Endothelial cell of umbilical vein (primary cell): Measurements from ENCODE around the gene SEMA4D. TPM values are rescaled to one million over a fixed set of nuclear protein-coding genes. Genes with fewer than 3 reads are reported as not detected.

ENCODE experiments used
- BruUV-seq: library from RNA; stranded (reverse); fragments of 400-500 nt; replicated peaks from 2 replicates; lab custom pipeline; 2021; lab: Mats Ljungman, UMichigan
- CTCF ChIA-PET: fragments of 300-600, 350-600 bp; sonication (Branson Sonifier 250); formaldehyde crosslinking; loops from one replicate; lab custom pipeline; 2021; ENCODE audit warnings: antibody characterized with exemption, inconsistent platforms; lab: Charles Lee
- POLR2A ChIA-PET: fragments of 300-600, 350-600 bp; sonication (Branson Sonifier 250); formaldehyde crosslinking; loops from one replicate; lab custom pipeline; 2021; ENCODE audit warnings: antibody characterized with exemption, inconsistent platforms; lab: Charles Lee
- DNase-seq: peaks from one replicate; pipeline ENCODE4 v3.0.0-alpha.2; 2011; ENCODE audit warnings: low read depth, low spot score
- FAIRE-seq: peaks from 2 replicates; lab custom pipeline; 2011; peaks lifted over from hg19 to GRCh38; lab: Jason Lieb, UNC
- H2AFZ ChIP-seq: 2 replicates; pipeline ENCODE4 v1.6.0; 2012; ENCODE audit warnings: low read depth, low read length, control low read depth, inconsistent platforms
- H3K27ac ChIP-seq: 2 replicates; pipeline ENCODE4 v1.5.1; 2011; ENCODE audit warnings: low read depth, mild to moderate bottlenecking, control low read depth, low read length, moderate library complexity; ENCODE audit not compliant: insufficient read depth
- H3K27me3 ChIP-seq, 2 experiments: 2 replicates each; pipeline versions ENCODE4 v1.6.0 to v1.6.1; 2011; ENCODE audit warnings: low read length in 2 of 2, mixed read lengths in 1 of 2; ENCODE audit not compliant: control insufficient read depth in 2 of 2, insufficient read depth in 2 of 2
- H3K36me3 ChIP-seq, 2 experiments: 2 replicates in 1 of 2; 3 replicates in 1 of 2; pipeline ENCODE4 v1.5.1; 2011; ENCODE audit warnings: low read length in 2 of 2, mild to moderate bottlenecking in 1 of 2, moderate library complexity in 1 of 2; ENCODE audit not compliant: control insufficient read depth in 2 of 2, insufficient read depth in 2 of 2; ENCODE audit errors: extremely low read depth in 1 of 2
- H3K4me1 ChIP-seq: 3 replicates; pipeline ENCODE4 v1.5.1; 2011; ENCODE audit warnings: mild to moderate bottlenecking, low read length; ENCODE audit not compliant: control insufficient read depth, insufficient read depth; ENCODE audit errors: extremely low read depth
- H3K4me2 ChIP-seq: 2 replicates; pipeline ENCODE4 v1.6.1; 2011; ENCODE audit warnings: low read length, control low read depth, mixed read lengths; ENCODE audit not compliant: insufficient read depth
- H3K4me3 ChIP-seq, 3 experiments: fragments of 200-600 bp in 1 of 3; sonication (generic), shearing (Covaris generic) in 1 of 3; replicated peaks in 1 of 3; 2 replicates each; pipeline ENCODE4 v1.5.1; 2011 to 2016; ENCODE audit warnings: control low read depth in 3 of 3, low read length in 3 of 3, mild to moderate bottlenecking in 2 of 3, inconsistent platforms in 1 of 3, low read depth in 1 of 3, moderate library complexity in 1 of 3; ENCODE audit not compliant: insufficient read depth in 1 of 3
- H3K79me2 ChIP-seq: 2 replicates; pipeline ENCODE4 v1.6.0; 2012; ENCODE audit warnings: low read length, inconsistent platforms; ENCODE audit not compliant: control insufficient read depth, insufficient read depth
- H3K9ac ChIP-seq: replicated peaks from 2 replicates; pipeline ENCODE3; 2011; ENCODE audit warnings: low read length, control low read depth; ENCODE audit not compliant: insufficient read depth; ENCODE audit errors: extremely low read depth
- H3K9me1 ChIP-seq: replicated peaks from 3 replicates; pipeline ENCODE4 v1.6.0; 2011; ENCODE audit warnings: mild to moderate bottlenecking, low read length; ENCODE audit not compliant: control insufficient read depth, insufficient read depth; ENCODE audit errors: extremely low read depth
- H3K9me3 ChIP-seq: replicated peaks from 2 replicates; pipeline ENCODE4 v1.5.1; 2012; ENCODE audit warnings: low read length, inconsistent platforms; ENCODE audit not compliant: control insufficient read depth, insufficient read depth
- H4K20me1 ChIP-seq: replicated peaks from 2 replicates; pipeline ENCODE3; 2011; ENCODE audit warnings: mild to moderate bottlenecking, low read length; ENCODE audit not compliant: control insufficient read depth, insufficient read depth; ENCODE audit errors: extremely low read depth
- CTCF ChIP-seq, 2 donors: IDR thresholded peaks; 1 replicate in 1 of 2; 2 replicates in 1 of 2; pipeline ENCODE4 v1.5.1; 2011; ENCODE audit warnings: low read length in 2 of 2, mild to moderate bottlenecking in 2 of 2, moderate library complexity in 2 of 2, control low read depth in 1 of 2, inconsistent platforms in 1 of 2, low read depth in 1 of 2; ENCODE audit not compliant: insufficient read depth in 1 of 2; ENCODE audit errors: extremely low read depth in 1 of 2
- EZH2 ChIP-seq: IDR thresholded peaks from 2 replicates; pipeline ENCODE4 v1.6.1; 2012; ENCODE audit warnings: borderline replicate concordance, low read depth, mild to moderate bottlenecking, moderate library complexity, low read length, inconsistent platforms; ENCODE audit not compliant: severe bottlenecking
- FOS ChIP-seq: IDR thresholded peaks from 2 replicates; pipeline ENCODE4 v1.6.1; 2011; ENCODE audit warnings: mild to moderate bottlenecking, low read length, moderate library complexity, borderline replicate concordance; ENCODE audit not compliant: insufficient read depth
- GATA2 ChIP-seq: IDR thresholded peaks from 2 replicates; pipeline ENCODE4 v1.7.0; 2011; ENCODE audit warnings: low read depth, mild to moderate bottlenecking, moderate library complexity, mixed read lengths, low read length; ENCODE audit not compliant: insufficient read length, insufficient read depth
- JUN ChIP-seq: IDR thresholded peaks from 2 replicates; pipeline ENCODE4 v1.6.1; 2011; ENCODE audit warnings: borderline replicate concordance, low read depth; ENCODE audit not compliant: insufficient read length, insufficient read depth
- MAX ChIP-seq: IDR thresholded peaks from 2 replicates; pipeline ENCODE4 v1.6.1; 2011; ENCODE audit not compliant: insufficient read depth, insufficient read length
- MYC ChIP-seq: IDR thresholded peaks from one replicate; pipeline ENCODE4 v1.6.1; 2011; ENCODE audit warnings: mild to moderate bottlenecking, low read depth, low read length
- POLR2A ChIP-seq: IDR thresholded peaks from 2 replicates; pipeline ENCODE4 v1.6.1; 2012; ENCODE audit warnings: low read depth, mild to moderate bottlenecking, control low read depth, low read length
- POLR2AphosphoS5 ChIP-seq: IDR thresholded peaks from 2 replicates; pipeline ENCODE4 v1.6.1; 2012; ENCODE audit warnings: low read depth, mild to moderate bottlenecking, control low read depth, low read length, moderate library complexity; ENCODE audit not compliant: insufficient read depth
- dilution Hi-C: fragments of 300-500 bp; cut with MboI; formaldehyde crosslinking; loops from one replicate; pipeline ENCODE4 v1.15.0; 2019; ENCODE audit warnings: low sequenced_read_pairs; ENCODE audit not compliant: extremely low pct_ligation_motif_present
- intact Hi-C: fragments of 100-400 bp; cut with micrococcal nuclease; formaldehyde crosslinking; loops from one replicate; pipeline ENCODE4 v1.10.0; 2022
- polyA plus RNA-seq, 4 experiments: library from polyadenylated mRNA; depleted of rRNA in 3 of 4; stranded (reverse) in 3 of 4; unstranded in 1 of 4; fragments of >200 nt; gene quantifications; 2 replicates each; pipeline versions ENCODE4 v1.2.1 to v1.2.3, GENCODE V29; 2011 to 2012; ENCODE audit warnings: missing spikeins in 1 of 4
- total RNA-seq: library from RNA; stranded (reverse); gene quantifications from 2 replicates; pipeline ENCODE4 v1.2.3, GENCODE V29; 2021

The SEMA4D gene
- total and polyA plus RNA-seq, 2 donors (not counting 3 experiments of a cell fraction or from before 2014, with no cell fraction given) = 3.9 to 15.7 TPM

- Histone ChIP-seq H3K9ac (peak overlapping the region; percentile 94), H4K20me1 (no peaks in the 10 kb centered on the region), H2AFZ (no peak overlapping the region), H3K36me3 (peaks cover 2 to 21% of the 10 kb centered on the region in 2 experiments), H3K9me3 (no peaks in the 10 kb centered on the region), H3K9me1 (no peaks in the 10 kb centered on the region), H3K27me3 (no peaks in the 10 kb centered on the region), H3K4me1 (peaks cover 41% of the 10 kb centered on the region), H3K4me2 (peak overlapping the region; percentile 97), H3K4me3 (peak overlapping the region in 1 of 3 experiments; percentile 97), H3K79me2 (peaks cover 69% of the 10 kb centered on the region), H3K27ac (peak overlapping the region; percentile 21)
- FAIRE-seq = no peak
- no TSS peak for BruUV-seq
- intact Hi-C loops = loop anchor here (5.0 to 10.0 kb wide), 2 partner anchors 500 to 928 kb away; partner anchors contain the start of gene SPIN1
- CTCF ChIA-PET = interaction anchor here (0.9 to 1.0 kb wide), 2 partner anchors 36 to 234 kb away, joined by 3 to 5 read pairs; no protein-coding TSS in a partner anchor
- POLR2A ChIA-PET = no interaction called here
- DNase-seq = no peak
- dilution Hi-C loops = no loop called here
- no peak for TF ChIP-seq MAX
- no peak for TF ChIP-seq MYC
- TF ChIP-seq GATA2 = no peak
- TF ChIP-seq POLR2AphosphoS5 = no peak
- no peak for TF ChIP-seq EZH2
- TF ChIP-seq CTCF (IDR thresholded peaks at IDR 0.05; ENCODE audit: extremely low read depth in 1 of 2, insufficient read depth in 1 of 2, low read depth in 1 of 2, low read length in 2 of 2) = no peak
- no peak for TF ChIP-seq POLR2A
- TF ChIP-seq JUN = no peak
- TF ChIP-seq FOS = no peak
Measured at GRCh38 chr9:89314955-89315354, 183.0 kb downstream of the SEMA4D start.
